ENCODE data around the gene FXR2.
A peak's percentile ranks its signal among the peaks of the same experiment; 100 is the strongest.

The FXR2 gene

GRCh38 chr17:7552621-7553051, 62.1 kb downstream of the FXR2 start:
- Histone ChIP-seq H3K36me3 (ENCODE audit: control insufficient read depth in 1 of 2, insufficient read depth in 2 of 2, low read length in 2 of 2) (no peaks in the 10 kb centered on the region), H3K9ac (ENCODE audit: low read depth in 1 of 2, low read length in 2 of 2) (peak overlapping the region in 1 of 2 donors; percentile 10), H3K27me3 (ENCODE audit: control insufficient read depth in 1 of 2, insufficient read depth in 2 of 2, low read length in 2 of 2) (no peaks in the 10 kb centered on the region), H3K9me3 (ENCODE audit: control insufficient read depth in 1 of 2, low read length in 2 of 2) (no peaks in the 10 kb centered on the region), H3K4me1 (ENCODE audit: control insufficient read depth in 1 of 2, insufficient read depth in 2 of 2, low read length in 2 of 2) (peaks cover 39 to 48% of the 10 kb centered on the region in 2 donors), H3K27ac (ENCODE audit: low read depth, low read length) (no peak overlapping the region), H3K4me3 (ENCODE audit: low read depth in 1 of 2, low read length in 2 of 2) (no peak overlapping the region)

GRCh38 chr17:7551396-7551795, 63.3 kb downstream of the FXR2 start:
- Histone ChIP-seq H3K9me3 (ENCODE audit: control insufficient read depth in 1 of 2, low read length in 2 of 2) (no peaks in the 10 kb centered on the region), H3K36me3 (ENCODE audit: control insufficient read depth in 1 of 2, insufficient read depth in 2 of 2, low read length in 2 of 2) (no peaks in the 10 kb centered on the region), H3K27me3 (ENCODE audit: control insufficient read depth in 1 of 2, insufficient read depth in 2 of 2, low read length in 2 of 2) (no peaks in the 10 kb centered on the region), H3K27ac (ENCODE audit: low read depth, low read length) (no peak overlapping the region), H3K9ac (ENCODE audit: low read depth in 1 of 2, low read length in 2 of 2) (no peak overlapping the region), H3K4me1 (ENCODE audit: control insufficient read depth in 1 of 2, insufficient read depth in 2 of 2, low read length in 2 of 2) (peaks cover 34 to 37% of the 10 kb centered on the region in 2 donors), H3K4me3 (ENCODE audit: low read depth in 1 of 2, low read length in 2 of 2) (no peak overlapping the region)

- Histone ChIP-seq H3K9me3 (ENCODE audit: control insufficient read depth in 1 of 2, low read length in 2 of 2) (no peaks in the 10 kb centered on the region), H3K27me3 (ENCODE audit: control insufficient read depth in 1 of 2, insufficient read depth in 2 of 2, low read length in 2 of 2) (no peaks in the 10 kb centered on the region), H3K9ac (ENCODE audit: low read depth in 1 of 2, low read length in 2 of 2) (no peak overlapping the region), H3K4me1 (ENCODE audit: control insufficient read depth in 1 of 2, insufficient read depth in 2 of 2, low read length in 2 of 2) (peaks cover 34 to 35% of the 10 kb centered on the region in 2 donors), H3K27ac (ENCODE audit: low read depth, low read length) (no peak overlapping the region), H3K36me3 (ENCODE audit: control insufficient read depth in 1 of 2, insufficient read depth in 2 of 2, low read length in 2 of 2) (no peaks in the 10 kb centered on the region), H3K4me3 (ENCODE audit: low read depth in 1 of 2, low read length in 2 of 2) (no peak overlapping the region)
These were observed 64.4 kb downstream of the FXR2 start for GRCh38 chr17:7550344-7550743.

- peak overlapping the region; percentile 75 for H3K27ac ChIP-seq (ENCODE audit: low read depth, low read length)
- no peaks in the 10 kb centered on the region for H3K27me3 ChIP-seq (ENCODE audit: control insufficient read depth in 1 of 2, insufficient read depth in 2 of 2, low read length in 2 of 2)
- H3K9ac ChIP-seq (ENCODE audit: low read depth in 1 of 2, low read length in 2 of 2), result peak overlapping the region; percentile 68 to 70
- no peaks in the 10 kb centered on the region for H3K9me3 ChIP-seq (ENCODE audit: control insufficient read depth in 1 of 2, low read length in 2 of 2)
- H3K4me1 ChIP-seq (ENCODE audit: control insufficient read depth in 1 of 2, insufficient read depth in 2 of 2, low read length in 2 of 2), result peaks cover 34 to 35% of the 10 kb centered on the region in 2 donors
- peak overlapping the region; percentile 72 to 77 for H3K4me3 ChIP-seq (ENCODE audit: low read depth in 1 of 2, low read length in 2 of 2)
- H3K36me3 ChIP-seq (ENCODE audit: control insufficient read depth in 1 of 2, insufficient read depth in 2 of 2, low read length in 2 of 2), result no peaks in the 10 kb centered on the region
These were observed 65.2 kb downstream of the FXR2 start for GRCh38 chr17:7549401-7550055.

GRCh38 chr17:7548585-7549400, 65.9 kb downstream of the FXR2 start, which contains the start of gene TNFSF12:
Gene TNFSF12 (plus strand): TSS chr17:7549058. CDS start chr17:7549154, 96 bp downstream.
- no peaks in the 10 kb centered on the region for H3K27me3 ChIP-seq (ENCODE audit: control insufficient read depth in 1 of 2, insufficient read depth in 2 of 2, low read length in 2 of 2)
- H3K9ac ChIP-seq (ENCODE audit: low read depth in 1 of 2, low read length in 2 of 2), result peak within 1 kb of the TSS; percentile 68 to 70
- H3K4me1 ChIP-seq (ENCODE audit: control insufficient read depth in 1 of 2, insufficient read depth in 2 of 2, low read length in 2 of 2), result peaks cover 32 to 35% of the 10 kb centered on the region in 2 donors
- H3K36me3 ChIP-seq (ENCODE audit: control insufficient read depth in 1 of 2, insufficient read depth in 2 of 2, low read length in 2 of 2), result no peaks in the 10 kb centered on the region
- H3K4me3 ChIP-seq (ENCODE audit: low read depth in 1 of 2, low read length in 2 of 2), result peak within 1 kb of the TSS; percentile 72 to 77
- H3K9me3 ChIP-seq (ENCODE audit: control insufficient read depth in 1 of 2, low read length in 2 of 2), result no peaks in the 10 kb centered on the region
- H3K27ac ChIP-seq (ENCODE audit: low read depth, low read length), result peak within 1 kb of the TSS; percentile 75

- Histone ChIP-seq H3K36me3 (ENCODE audit: control insufficient read depth in 1 of 2, insufficient read depth in 2 of 2, low read length in 2 of 2) (no peaks in the 10 kb centered on the region), H3K27ac (ENCODE audit: low read depth, low read length) (no peak overlapping the region), H3K9ac (ENCODE audit: low read depth in 1 of 2, low read length in 2 of 2) (no peak overlapping the region), H3K9me3 (ENCODE audit: control insufficient read depth in 1 of 2, low read length in 2 of 2) (no peaks in the 10 kb centered on the region), H3K27me3 (ENCODE audit: control insufficient read depth in 1 of 2, insufficient read depth in 2 of 2, low read length in 2 of 2) (no peaks in the 10 kb centered on the region), H3K4me3 (ENCODE audit: low read depth in 1 of 2, low read length in 2 of 2) (no peak overlapping the region), H3K4me1 (ENCODE audit: control insufficient read depth in 1 of 2, insufficient read depth in 2 of 2, low read length in 2 of 2) (peaks cover 8 to 15% of the 10 kb centered on the region in 2 donors)
These were observed 69.8 kb downstream of the FXR2 start for GRCh38 chr17:7544911-7545310.
